ENCODE data around the gene GCNT1. TPM values are rescaled to one million over a fixed set of nuclear protein-coding genes. Genes with fewer than 3 reads are reported as not detected.
A peak's percentile ranks its signal among the peaks of the same experiment; 100 is the strongest.

The GCNT1 gene
- total RNA-seq, 1 experiment from 2014 or later = 0.29 TPM

- DNase-seq (no peak), ATAC-seq (no peak)
- no peaks in the 10 kb centered on the region for H3F3A ChIP-seq (ENCODE audit: low read length, unreplicated experiment)
- H3K9me2 ChIP-seq (replicated peaks; ENCODE audit: low read length) = no peaks in the 10 kb centered on the region
- BruUV-seq (replicated peaks) = no TSS peak
- CTCF ChIA-PET = no interaction called here
- H3K9ac ChIP-seq (ENCODE audit: low read length) = no peak overlapping the region
- POLR2A ChIA-PET (ENCODE audit: unreplicated experiment) = no interaction called here
- H3K27ac ChIP-seq (ENCODE audit: low read length) = no peak overlapping the region
- H2AFZ ChIP-seq (ENCODE audit: low read length) = no peak overlapping the region
- no peaks in the 10 kb centered on the region for H3K9me3 ChIP-seq (ENCODE audit: low read length)
- no peaks in the 10 kb centered on the region for H4K20me1 ChIP-seq (ENCODE audit: low read length)
- no peaks in the 10 kb centered on the region for H3K36me3 ChIP-seq (ENCODE audit: low read depth, low read length)
- no peak overlapping the region for H3K4me3 ChIP-seq (ENCODE audit: low read length)
- TF ChIP-seq EZH2phosphoT487 (IDR thresholded peaks at IDR 0.05; ENCODE audit: borderline replicate concordance, low read length) = no peak
- no peak for TF ChIP-seq EZH2 (IDR thresholded peaks at IDR 0.05; ENCODE audit: low read length, unreplicated experiment)
- no peak for TF ChIP-seq CTCF (conservative IDR thresholded peaks at IDR 0.05; ENCODE audit: low read depth, low read length)
- 0 out of 2 replicates have a peak, but pooled peaks cover 7% of the 10 kb centered on the region for H3K4me1 ChIP-seq (ENCODE audit: insufficient read depth, low read length)
- no peaks in the 10 kb centered on the region for H3K27me3 ChIP-seq (ENCODE audit: low read length)
- intact Hi-C loops (cut with micrococcal nuclease) = no loop called here
- no peaks in the 10 kb centered on the region for H3K79me2 ChIP-seq (ENCODE audit: low read length)
- no peak overlapping the region for H3K4me2 ChIP-seq (ENCODE audit: low read length)
These were observed 41.6 kb upstream of the GCNT1 start for GRCh38 chr9:76417394-76417793.

- Histone ChIP-seq H3K9me2 (replicated peaks; ENCODE audit: low read length) (no peaks in the 10 kb centered on the region), H3K4me3 (ENCODE audit: low read length) (no peak overlapping the region), H4K20me1 (ENCODE audit: low read length) (no peaks in the 10 kb centered on the region), H2AFZ (ENCODE audit: low read length) (no peak overlapping the region), H3K9me3 (ENCODE audit: low read length) (no peaks in the 10 kb centered on the region), H3K27me3 (ENCODE audit: low read length) (no peaks in the 10 kb centered on the region), H3K9ac (ENCODE audit: low read length) (no peak overlapping the region), H3K36me3 (ENCODE audit: low read depth, low read length) (no peaks in the 10 kb centered on the region), H3K79me2 (ENCODE audit: low read length) (no peaks in the 10 kb centered on the region), H3K27ac (ENCODE audit: low read length) (no peak overlapping the region), H3F3A (ENCODE audit: low read length, unreplicated experiment) (no peaks in the 10 kb centered on the region), H3K4me1 (ENCODE audit: insufficient read depth, low read length) (0 out of 2 replicates have a peak, but pooled peaks cover 4% of the 10 kb centered on the region), H3K4me2 (ENCODE audit: low read length) (no peak overlapping the region)
- TF ChIP-seq EZH2 (IDR thresholded peaks at IDR 0.05; ENCODE audit: low read length, unreplicated experiment) = no peak
- TF ChIP-seq CTCF (conservative IDR thresholded peaks at IDR 0.05; ENCODE audit: low read depth, low read length) = peak; percentile 69
- no peak for TF ChIP-seq EZH2phosphoT487 (IDR thresholded peaks at IDR 0.05; ENCODE audit: borderline replicate concordance, low read length)
- no TSS peak for BruUV-seq (replicated peaks)
- ATAC-seq = peak; percentile 40; the same call in 1 of the 2 replicates
- intact Hi-C loops (cut with micrococcal nuclease) = no loop called here
- CTCF ChIA-PET = no interaction called here
- DNase-seq = peak; percentile 45
- POLR2A ChIA-PET (ENCODE audit: unreplicated experiment) = no interaction called here
These were observed 39.1 kb upstream of the GCNT1 start for GRCh38 chr9:76419782-76420380.

Measured in PC-3 (cell line).